Mammary epithelial cell (primary cell): Measurements from ENCODE around the gene BSDC1.

Experiments
- CTCF ChIP-seq, 2 donors: IDR thresholded peaks in 1 of 2; conservative IDR thresholded peaks in 1 of 2; 2 replicates each; pipeline ENCODE4 v1.5.1; 2011 to 2012; ENCODE audit warnings: inconsistent platforms in 2 of 2, low read length in 2 of 2, mild to moderate bottlenecking in 2 of 2, control low read depth in 1 of 2, low read depth in 1 of 2; ENCODE audit not compliant: insufficient read depth in 1 of 2; ENCODE audit errors: extremely low read depth in 1 of 2
- EZH2 ChIP-seq: IDR thresholded peaks from 2 replicates; pipeline ENCODE4 v1.6.1; 2012; ENCODE audit warnings: low read length, inconsistent platforms, borderline replicate concordance

GRCh38 chr1:32337855-32338636 lies 56.2 kb downstream of the BSDC1 start:
- no peak for TF ChIP-seq EZH2
- TF ChIP-seq CTCF (conservative IDR thresholded peaks at IDR 0.05 in 1 of 2, IDR thresholded peaks at IDR 0.05 in 1 of 2; ENCODE audit: extremely low read depth in 1 of 2, insufficient read depth in 1 of 2, low read depth in 1 of 2, low read length in 2 of 2), result no peak
